Measurements from ENCODE around the gene YWHAQ.

The YWHAQ gene

DNA sequence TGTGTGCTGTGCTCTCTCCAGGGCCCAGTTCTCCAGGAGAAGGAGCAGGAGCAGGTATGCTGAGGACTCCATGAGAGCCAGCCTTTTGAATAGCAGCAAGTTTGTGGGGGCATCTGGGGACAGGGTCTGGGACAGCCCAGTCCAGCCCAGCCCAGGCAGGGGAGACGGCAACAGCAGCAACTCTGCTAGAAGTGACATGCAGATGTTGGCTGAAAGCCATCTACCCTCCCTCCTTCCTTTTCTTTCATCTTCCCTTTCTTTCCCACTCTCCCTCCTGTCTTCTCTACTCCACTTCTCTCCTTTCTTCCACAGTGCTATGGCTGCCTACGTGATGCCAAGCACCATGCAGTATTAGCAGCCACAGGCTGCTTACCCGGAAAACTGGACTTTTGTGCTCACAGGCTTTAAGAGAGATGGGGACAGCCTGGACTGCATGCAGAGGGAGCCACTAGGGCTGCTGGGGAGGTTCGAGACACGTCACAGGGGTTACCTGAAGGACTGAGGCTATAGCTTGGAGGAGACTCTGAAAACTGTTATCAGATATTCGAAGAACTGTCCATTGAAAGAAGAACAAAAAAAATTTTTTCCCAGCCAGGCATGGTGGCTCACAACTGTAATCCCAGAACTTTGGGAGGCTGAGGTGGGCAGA lies 23.8 kb upstream of the YWHAQ start:
- DNase-seq = no peak

GRCh38 chr2:9653485-9654271 lies 22.9 kb upstream of the YWHAQ start:
- DNase-seq = no peak

DNA sequence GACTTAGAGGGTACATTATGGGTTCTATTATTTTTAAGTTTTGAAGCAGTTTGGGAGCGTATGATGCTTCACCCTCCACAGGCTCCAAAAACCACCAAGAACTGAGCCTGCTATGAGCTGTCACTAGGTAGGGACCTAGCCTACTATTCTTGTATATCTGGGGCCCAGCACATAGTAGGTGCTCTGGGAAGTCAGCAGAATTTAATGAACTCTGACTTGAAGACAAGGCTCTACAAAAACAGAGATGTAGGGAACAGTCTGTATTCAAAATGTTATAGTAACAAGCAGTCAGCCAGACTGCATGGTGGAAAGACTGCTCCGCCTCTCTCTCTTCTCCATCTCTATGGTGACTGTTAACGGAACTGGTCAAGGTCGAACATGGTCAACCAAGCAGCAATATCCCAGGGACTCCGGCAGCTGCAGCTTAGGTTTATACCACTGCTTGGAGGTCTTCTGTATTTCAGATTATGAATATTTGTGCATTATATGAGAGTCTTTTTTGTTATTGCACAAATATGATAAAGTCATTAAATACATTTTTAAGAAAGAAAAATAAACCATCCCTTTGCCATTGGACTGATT lies 22.2 kb upstream of the YWHAQ start:
- DNase-seq = no peak

DNA sequence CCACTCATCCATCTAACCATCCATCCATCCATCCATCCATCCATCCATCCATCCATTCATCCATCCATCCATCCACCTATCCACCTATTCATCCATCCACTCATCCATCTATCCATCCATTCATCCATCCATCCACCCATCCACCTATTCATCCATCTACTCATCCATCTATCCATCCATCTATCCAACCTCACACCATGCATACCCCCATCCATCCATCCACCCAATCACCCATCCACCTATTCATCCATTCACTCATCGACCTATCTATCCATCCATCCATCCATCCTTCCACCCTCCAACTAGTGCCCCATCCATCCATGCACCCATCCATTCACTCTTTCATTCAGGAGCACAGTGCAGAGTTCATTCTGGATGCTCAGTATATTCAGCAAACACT lies 21.5 kb upstream of the YWHAQ start:
- no peak for DNase-seq

DNA sequence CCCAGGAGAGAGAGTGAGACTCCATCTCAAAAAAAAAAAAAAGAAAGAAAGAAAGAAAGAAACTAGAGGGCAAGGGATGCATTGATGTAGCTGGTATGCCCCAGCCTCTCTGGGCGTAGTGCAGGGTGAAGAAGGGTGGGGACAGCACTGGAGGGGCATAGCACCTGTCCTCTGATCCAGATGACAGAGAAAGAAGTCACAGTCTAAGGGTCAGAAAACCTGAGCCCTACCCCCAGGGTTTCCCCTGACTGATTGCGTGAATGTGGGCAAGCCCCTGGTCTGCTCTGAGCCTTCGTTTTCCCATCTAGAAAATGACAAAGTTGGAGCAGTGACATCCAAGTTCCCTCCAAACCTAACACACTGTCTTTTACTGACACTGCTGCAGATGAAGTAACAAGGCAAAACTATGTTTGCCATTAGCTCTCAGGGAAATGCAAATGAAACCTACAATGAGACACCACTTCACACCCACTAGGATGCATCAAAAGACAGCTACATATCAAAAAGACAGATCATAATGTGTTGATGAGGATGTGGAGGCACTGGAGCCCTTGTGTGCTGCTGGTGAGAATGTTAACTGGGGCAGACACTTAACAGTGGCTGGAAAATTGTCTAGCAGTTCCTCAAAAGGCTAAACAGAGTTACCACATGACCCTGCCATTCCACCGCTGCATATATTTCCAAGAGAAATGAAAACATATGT lies 19.5 kb upstream of the YWHAQ start:
- DNase-seq = no peak

DNA sequence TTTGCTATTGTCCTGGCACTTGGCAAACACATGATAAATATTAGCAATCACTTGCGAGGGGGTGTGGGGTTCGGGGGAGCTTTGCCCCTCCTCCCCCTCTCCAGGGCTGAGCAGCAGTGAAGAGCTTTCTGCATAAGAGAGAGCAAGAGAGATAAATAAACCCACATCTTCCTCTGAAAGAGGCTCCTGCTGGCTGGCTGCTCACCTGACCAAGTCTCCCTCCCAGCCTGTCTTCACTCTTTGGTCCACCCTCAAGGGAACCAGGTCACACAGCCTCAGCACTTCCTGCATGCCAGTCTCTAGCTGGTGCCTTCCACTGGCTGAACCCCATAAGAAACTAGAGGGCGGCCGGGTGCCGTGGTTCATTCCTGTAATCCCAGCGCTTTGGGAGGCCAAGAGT lies 18.5 kb upstream of the YWHAQ start:
- DNase-seq = no peak

DNA sequence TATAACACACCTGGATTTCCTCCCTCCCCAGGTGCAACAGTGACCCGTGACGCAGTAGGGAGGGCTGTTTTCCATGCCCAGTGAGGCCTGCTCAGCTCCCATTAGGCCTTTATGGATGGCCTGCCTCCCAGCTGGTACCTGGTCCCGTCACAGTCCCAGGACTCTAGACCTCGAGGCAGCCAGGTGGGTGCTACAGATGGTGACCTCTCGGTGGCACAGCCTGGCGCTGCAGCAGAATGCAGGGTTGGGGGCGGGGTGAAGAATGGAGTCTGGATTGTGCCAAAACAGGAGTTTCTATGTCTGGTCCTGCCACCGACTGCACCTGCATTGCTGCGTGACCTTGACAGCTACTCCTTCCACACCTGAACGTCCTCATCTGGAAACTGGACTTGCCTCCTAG lies 18.0 kb upstream of the YWHAQ start:
- no peak for DNase-seq

DNA sequence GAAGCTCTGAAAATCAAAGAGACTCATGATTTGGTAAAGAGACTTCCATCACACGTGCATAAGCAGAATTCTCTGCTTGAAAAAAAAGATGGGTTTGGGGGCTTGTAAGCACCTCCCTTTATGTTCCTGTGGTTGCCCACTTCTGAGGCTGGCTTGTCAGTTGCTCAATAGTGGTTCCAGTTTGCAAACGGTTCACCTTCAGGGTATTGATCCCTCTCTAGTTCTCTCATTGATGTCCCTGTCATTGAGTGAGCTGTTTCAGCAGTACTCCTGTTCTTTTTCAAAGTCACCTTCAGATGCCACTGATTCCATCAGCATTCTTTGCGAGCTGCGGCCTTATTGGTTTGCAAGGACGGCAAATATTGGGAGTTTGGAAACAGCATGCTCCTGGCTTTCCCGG lies 17.1 kb upstream of the YWHAQ start:
- no peak for DNase-seq

DNA sequence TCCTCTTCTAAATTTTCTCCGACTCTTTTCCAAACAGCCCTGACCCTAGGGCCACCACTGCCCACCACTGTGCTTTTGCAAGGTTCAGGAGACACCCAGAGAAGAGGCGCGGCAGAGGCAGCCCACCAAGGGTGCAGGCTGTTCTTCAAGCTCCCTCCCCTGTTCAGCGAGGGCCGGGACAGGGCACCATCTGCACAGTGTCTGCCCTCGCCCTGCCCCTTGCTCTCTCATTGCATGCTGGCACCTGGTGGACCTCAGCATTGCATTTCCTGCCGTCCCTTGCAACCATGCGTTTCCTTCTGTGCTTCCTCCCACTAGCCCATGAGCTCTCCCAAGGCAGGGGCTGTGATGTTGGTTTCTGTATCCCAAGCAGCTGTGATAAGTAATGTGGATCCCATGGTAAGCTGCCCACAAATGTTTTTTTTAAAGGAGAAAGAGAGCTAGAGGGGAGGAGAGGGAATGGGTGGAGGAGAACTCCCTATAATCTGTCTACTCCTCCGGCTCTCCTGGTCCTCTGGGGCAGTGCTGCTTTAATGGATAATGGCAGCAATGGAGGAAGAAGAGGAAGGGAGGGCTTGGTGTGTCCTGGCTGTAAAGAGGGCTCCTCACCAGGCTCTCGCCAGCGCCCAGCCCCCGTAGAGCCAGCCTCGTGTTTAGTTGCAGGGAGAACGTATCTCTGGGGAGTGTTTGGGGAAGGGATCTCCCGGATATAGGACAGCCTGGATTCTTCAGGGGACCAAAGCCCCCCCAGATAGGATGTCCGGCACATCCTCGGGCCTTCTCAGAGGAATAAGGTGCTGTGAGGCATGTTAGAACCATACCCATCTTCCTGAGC lies 15.6 kb upstream of the YWHAQ start:
- DNase-seq = no peak

- DNase-seq = no peak
Measured at GRCh38 chr2:9644603-9645002, 13.8 kb upstream of the YWHAQ start.

GRCh38 chr2:9644021-9644420 lies 13.2 kb upstream of the YWHAQ start:
- no peak for DNase-seq

GRCh38 chr2:9641641-9642040 lies 10.8 kb upstream of the YWHAQ start:
- no peak for DNase-seq

DNA sequence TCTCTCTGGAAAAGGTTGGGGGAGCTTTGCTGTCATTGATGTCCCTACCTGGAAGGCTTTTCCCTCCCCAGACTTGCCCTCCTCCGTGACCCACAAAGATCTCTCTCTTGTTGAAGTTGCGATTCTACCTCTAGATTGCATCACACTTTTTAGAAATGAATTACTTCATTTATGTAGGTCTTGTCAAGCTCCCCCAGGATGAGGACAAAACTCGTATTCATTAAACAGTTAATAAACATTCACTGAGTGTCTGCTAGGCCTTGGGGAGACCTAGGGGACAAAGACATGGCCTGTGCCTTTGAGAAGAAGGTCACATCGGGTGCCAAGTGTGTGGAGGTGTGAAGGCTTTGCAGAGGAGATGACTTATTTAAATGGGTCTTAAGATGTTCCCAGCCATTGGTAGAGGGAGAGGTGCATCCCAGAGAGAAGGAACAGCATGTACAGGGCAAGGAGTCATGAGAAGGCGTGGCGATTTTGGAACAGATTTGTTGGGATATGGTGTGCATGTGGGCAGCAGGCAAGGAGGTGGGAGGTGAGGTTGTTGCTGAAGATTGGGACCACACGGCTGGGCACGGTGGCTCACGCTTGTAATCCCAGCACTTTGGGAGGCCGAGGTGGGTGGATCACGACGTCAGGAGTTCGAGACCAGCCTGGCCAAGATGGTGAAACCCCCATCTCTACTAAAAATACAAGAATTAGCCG lies 9.8 kb upstream of the YWHAQ start:
- DNase-seq = no peak

- DNase-seq = no peak
Measured at GRCh38 chr2:9639740-9640343, 9.0 kb upstream of the YWHAQ start.

DNA sequence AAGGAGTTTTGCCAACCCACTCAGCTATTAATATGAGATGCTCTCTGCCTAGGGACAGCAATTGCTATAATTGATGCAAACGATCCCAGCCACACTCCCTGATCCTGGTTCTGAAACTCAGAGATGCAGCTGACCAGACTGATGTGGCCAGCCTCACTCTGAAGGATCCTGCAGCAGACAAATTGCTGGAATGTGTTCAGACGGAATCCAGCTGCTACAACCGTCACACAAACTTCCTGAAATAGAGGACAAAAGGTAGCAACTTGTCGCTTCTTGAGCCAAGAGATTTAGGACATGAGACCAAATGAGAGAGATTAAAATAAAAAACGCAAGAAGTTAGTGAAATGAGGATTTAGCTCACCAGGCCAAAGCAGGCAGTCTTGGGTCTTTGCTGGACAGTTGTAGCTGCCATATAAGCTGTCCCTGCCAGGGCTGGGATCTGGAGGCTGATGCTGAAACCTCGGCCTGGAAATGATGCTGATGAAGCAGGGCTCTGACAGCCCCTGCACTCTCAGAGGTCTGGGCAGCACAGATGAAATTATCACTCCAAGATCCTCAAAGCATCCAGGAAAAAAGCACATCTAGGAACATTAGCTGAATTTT lies 8.3 kb upstream of the YWHAQ start:
- no peak for DNase-seq

GRCh38 chr2:9638532-9638931 lies 7.7 kb upstream of the YWHAQ start:
- no peak for DNase-seq

- DNase-seq = no peak
Measured at GRCh38 chr2:9637330-9637729, 6.5 kb upstream of the YWHAQ start.

DNA sequence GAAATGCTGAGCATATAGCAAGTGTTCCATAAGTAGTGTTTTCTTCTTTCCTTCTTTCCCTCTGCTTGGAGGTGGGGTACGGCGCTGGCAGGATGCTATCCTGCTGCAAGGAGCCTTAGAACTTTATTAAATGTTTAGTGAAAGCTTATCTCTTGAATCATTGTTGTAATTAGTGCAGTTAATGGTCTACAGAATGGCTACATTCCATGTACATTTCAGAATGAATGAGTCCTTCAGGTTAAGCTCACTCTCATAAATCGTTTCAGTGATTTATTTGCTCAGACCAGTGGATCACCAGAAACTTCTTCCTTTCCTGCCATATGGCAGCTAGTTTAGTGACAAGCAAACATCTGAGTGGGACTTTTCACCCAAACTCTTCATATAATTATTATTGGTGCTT lies 3.3 kb upstream of the YWHAQ start:
- no peak for DNase-seq

DNA sequence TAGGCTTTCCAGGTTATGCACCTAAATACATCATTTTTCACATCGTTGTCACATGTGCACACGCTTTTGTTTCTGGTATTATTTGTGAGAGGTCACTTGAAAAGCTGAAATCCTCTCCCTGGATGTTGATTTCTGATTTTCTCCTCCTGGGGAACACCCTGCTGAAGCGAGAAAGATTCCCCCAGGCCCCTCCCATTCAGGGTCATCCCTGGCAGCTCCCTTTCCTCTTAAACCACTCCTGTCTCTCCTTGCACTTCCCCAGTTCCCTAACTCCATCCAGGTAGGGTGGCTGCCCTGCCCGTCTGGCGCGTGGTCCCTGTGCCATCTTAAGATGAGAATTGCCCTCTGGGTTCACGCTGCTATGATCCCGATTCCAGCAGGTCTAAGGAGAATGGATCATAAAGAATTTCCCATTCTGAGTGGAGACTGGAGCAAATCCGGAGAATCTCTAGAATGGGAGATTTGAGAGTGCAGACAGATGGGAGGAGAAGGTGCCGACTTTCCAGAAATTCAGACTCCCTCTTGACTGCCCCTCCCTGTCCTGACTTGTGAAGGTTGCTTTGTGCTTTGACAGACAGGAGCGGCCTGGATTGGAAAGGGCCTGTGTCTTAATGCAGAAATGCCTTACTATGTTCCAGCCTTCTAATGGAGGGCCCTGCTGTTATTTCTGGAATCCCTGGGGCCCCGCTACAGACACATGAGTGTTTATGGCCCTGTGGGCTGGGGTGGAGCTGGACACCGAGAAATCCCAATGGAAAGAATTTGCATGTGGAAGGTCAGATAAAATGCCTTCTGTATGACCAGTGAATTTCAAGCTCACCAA lies 1.3 kb upstream of the YWHAQ start:
- no peak for DNase-seq

DNA sequence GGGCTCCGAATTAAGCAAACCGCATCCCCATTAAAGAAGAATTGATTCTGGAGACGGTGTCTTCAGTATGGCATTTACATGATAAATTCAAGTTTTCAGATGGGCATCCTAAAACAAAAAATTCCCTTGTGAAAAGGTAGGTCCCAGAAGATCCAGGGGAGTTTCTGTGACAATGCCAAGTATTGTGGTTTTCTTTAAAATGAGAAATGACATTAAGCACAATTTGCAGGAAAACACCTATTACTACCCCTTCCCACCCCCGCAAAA lies 689 bp upstream of the YWHAQ start:
- no peak for DNase-seq

Data from CD4-positive, alpha-beta T cell treated with Interleukin-15 for 1 hour (primary cell).